SK-N-SH (cell line): Measurements from ENCODE around the gene RASSF1. TPM values are rescaled to one million over a fixed set of nuclear protein-coding genes. Genes with fewer than 3 reads are reported as not detected.

ENCODE experiments used
- CTCF ChIA-PET: fragments of 300-600, 350-600 bp; formaldehyde crosslinking; extraction: SDS; loops from one replicate; lab custom pipeline; 2021; lab: Yijun Ruan, JAX
- POLR2A ChIA-PET: fragments of 350-600 bp; sonication (Branson Sonifier 250); formaldehyde crosslinking; extraction: SDS; loops from one replicate; lab custom pipeline; 2020; ENCODE audit warnings: antibody characterized with exemption, inconsistent platforms; lab: Yijun Ruan, JAX
- DNase-seq: peaks from one replicate; pipeline ENCODE4 v3.0.0; 2012
- H2AFZ ChIP-seq: fragments of 200-600 bp; sonication (generic); 2 replicates; pipeline ENCODE4 v1.8.1; 2016; ENCODE audit warnings: antibody characterized with exemption, mild to moderate bottlenecking, low read depth
- H3F3A ChIP-seq: fragments of 200-600 bp; sonication (generic); replicated peaks from 2 replicates; pipeline ENCODE3; 2016; ENCODE audit warnings: antibody characterized with exemption, mild to moderate bottlenecking; ENCODE audit not compliant: insufficient read depth
- H3K27ac ChIP-seq, 2 experiments: fragments of 200-500 bp in 1 of 2; fragments of 200-600 bp in 1 of 2; sonication (Bioruptor generic) in 1 of 2; sonication (generic), shearing (Covaris generic) in 1 of 2; 2 replicates each; pipeline versions ENCODE4 v1.5.1 to v1.6.1; 2014 to 2016; ENCODE audit warnings: low read depth in 2 of 2, inconsistent platforms in 1 of 2, low read length in 1 of 2, mild to moderate bottlenecking in 1 of 2, mixed read lengths in 1 of 2
- H3K27me3 ChIP-seq: fragments of 200-600 bp; sonication (generic), shearing (Covaris generic); 2 replicates; pipeline ENCODE4 v1.6.1; 2016; ENCODE audit warnings: mixed run types; ENCODE audit not compliant: insufficient read depth
- H3K36me3 ChIP-seq, 2 experiments: fragments of 200-500 bp in 1 of 2; fragments of 200-600 bp in 1 of 2; sonication (Bioruptor generic) in 1 of 2; sonication (generic) in 1 of 2; replicated peaks in 1 of 2; 2 replicates each; pipeline versions ENCODE3 to v1.5.1; 2014 to 2016; ENCODE audit warnings: low read length in 1 of 2, mild to moderate bottlenecking in 1 of 2; ENCODE audit not compliant: insufficient read depth in 2 of 2, control insufficient read depth in 1 of 2
- H3K4me1 ChIP-seq, 2 experiments: fragments of 200-500 bp in 1 of 2; fragments of 200-600 bp in 1 of 2; sonication (Bioruptor generic) in 1 of 2; sonication (generic), shearing (Covaris generic) in 1 of 2; 2 replicates each; pipeline versions ENCODE4 v1.5.1 to v1.6.1; 2014 to 2016; ENCODE audit warnings: low read depth in 1 of 2, low read length in 1 of 2, mixed run types in 1 of 2; ENCODE audit not compliant: insufficient read depth in 2 of 2, control insufficient read depth in 1 of 2
- H3K4me2 ChIP-seq: fragments of 200-600 bp; sonication (generic), shearing (Covaris generic); 2 replicates; pipeline ENCODE4 v1.6.1; 2017; ENCODE audit warnings: mixed run types
- H3K4me3 ChIP-seq, 2 experiments: fragments of 200-500 bp in 1 of 2; fragments of 200-600 bp in 1 of 2; sonication (Bioruptor generic) in 1 of 2; sonication (generic), shearing (Covaris generic) in 1 of 2; 2 replicates each; pipeline versions ENCODE4 v1.5.1 to v1.8.1; 2014 to 2016; ENCODE audit warnings: low read depth in 2 of 2, inconsistent platforms in 1 of 2, low read length in 1 of 2, mild to moderate bottlenecking in 1 of 2, mixed read lengths in 1 of 2, moderate library complexity in 1 of 2
- H3K79me2 ChIP-seq: fragments of 200-600 bp; sonication (generic); 2 replicates; pipeline ENCODE4 v1.8.1; 2017; ENCODE audit warnings: mild to moderate bottlenecking; ENCODE audit not compliant: insufficient read depth
- H3K9ac ChIP-seq: fragments of 200-600 bp; sonication (generic); 2 replicates; pipeline ENCODE4 v1.6.1; 2017; ENCODE audit warnings: mixed run types
- H3K9me2 ChIP-seq: fragments of 200-600 bp; sonication (generic); 2 replicates; pipeline ENCODE4 v1.6.1; 2017; ENCODE audit warnings: mixed run types
- H3K9me3 ChIP-seq: fragments of 200-600 bp; sonication (generic); 2 replicates; pipeline ENCODE4 v1.6.1; 2017; ENCODE audit warnings: mixed run types, mild to moderate bottlenecking, moderate library complexity
- H4K20me1 ChIP-seq: fragments of 200-600 bp; sonication (generic); 2 replicates; pipeline ENCODE4 v1.6.1; 2017; ENCODE audit warnings: mild to moderate bottlenecking, mixed run types; ENCODE audit not compliant: insufficient read depth
- CHD2 ChIP-seq: fragments of 150-350 bp; IDR thresholded peaks from 2 replicates; pipeline ENCODE4 v1.6.1; 2018; ENCODE audit warnings: low read length; ENCODE audit not compliant: partially characterized antibody
- ELF1 ChIP-seq: IDR thresholded peaks from 2 replicates; pipeline ENCODE4 v1.4.0; 2012
- FOXM1 ChIP-seq: IDR thresholded peaks from 2 replicates; pipeline ENCODE4 v1.4.0; 2012; ENCODE audit warnings: low read depth, mild to moderate bottlenecking
- GABPA ChIP-seq: IDR thresholded peaks from 2 replicates; pipeline ENCODE4 v1.4.0; 2012; ENCODE audit warnings: low read depth, mild to moderate bottlenecking
- IRF3 ChIP-seq: fragments of 150-350 bp; IDR thresholded peaks from 2 replicates; pipeline ENCODE4 v1.6.1; 2016; ENCODE audit warnings: mild to moderate bottlenecking, low read depth, low read length
- MAX ChIP-seq: IDR thresholded peaks from 2 replicates; pipeline ENCODE4 v1.4.0; 2012; ENCODE audit warnings: low read depth
- NFIC ChIP-seq: IDR thresholded peaks from 2 replicates; pipeline ENCODE4 v1.4.0; 2012; ENCODE audit warnings: borderline replicate concordance
- PBX3 ChIP-seq: IDR thresholded peaks from 2 replicates; pipeline ENCODE4; 2012
- RFX5 ChIP-seq: IDR thresholded peaks from 2 replicates; pipeline ENCODE4 v1.6.1; 2012; ENCODE audit warnings: mild to moderate bottlenecking, improper control_type of control experiment, low read length
- SIN3A ChIP-seq: IDR thresholded peaks from 2 replicates; pipeline ENCODE4 v1.6.1; 2012; ENCODE audit warnings: low read depth, mild to moderate bottlenecking, low read length, moderate library complexity, borderline replicate concordance
- SMC3 ChIP-seq: IDR thresholded peaks from 2 replicates; pipeline ENCODE4 v1.6.1; 2012; ENCODE audit warnings: low read depth, low read length, improper control_type of control experiment
- TAF1 ChIP-seq: IDR thresholded peaks from 2 replicates; pipeline ENCODE4 v1.6.1; 2012; ENCODE audit warnings: low read depth, mild to moderate bottlenecking, low read length, moderate library complexity, borderline replicate concordance
- TEAD4 ChIP-seq: IDR thresholded peaks from 2 replicates; pipeline ENCODE4 v1.4.0; 2012; ENCODE audit warnings: mild to moderate bottlenecking, borderline replicate concordance; ENCODE audit not compliant: insufficient read depth
- USF1 ChIP-seq: IDR thresholded peaks from 2 replicates; pipeline ENCODE4 v1.4.0; 2012; ENCODE audit warnings: low read depth, borderline replicate concordance
- YY1 ChIP-seq: IDR thresholded peaks from 2 replicates; pipeline ENCODE4 v1.4.0; 2012; ENCODE audit warnings: low read depth, mild to moderate bottlenecking
- WGBS: methylation state at CpG from one replicate; pipeline ENCODE4 v1.1.6; 2017; ENCODE audit warnings: low lambda C conversion rate; 5-methylcytosine and 5-hydroxymethylcytosine counted together
- polyA plus RNA-seq, 3 experiments: library from polyadenylated mRNA; depleted of rRNA; stranded (reverse); fragments of >200 nt; gene quantifications; 2 replicates each; pipeline ENCODE4 v1.2.3, GENCODE V29; 2012

RASSF1 gene
- polyA plus RNA-seq, 1 of the 3 experiments (the other 2 are of a cell fraction) = 28.1 TPM

- 0 out of 2 replicates have a peak overlapping the region, but pooled peaks have one; percentile 11 for H3K4me2 ChIP-seq
- H2AFZ ChIP-seq = no peak overlapping the region
- no peak for DNase-seq
- H3F3A ChIP-seq = peaks cover 9% of the 10 kb centered on the region
- no peaks in the 10 kb centered on the region for H4K20me1 ChIP-seq
- peaks cover 0 to 29% of the 10 kb centered on the region in 2 experiments; a peak in 2 of 4 replicates for H3K4me1 ChIP-seq
- no peaks in the 10 kb centered on the region for H3K27me3 ChIP-seq
- 64% methylated on average over 3 of the region's 9 CpGs for WGBS
- peaks cover 39% of the 10 kb centered on the region for H3K79me2 ChIP-seq
- TF ChIP-seq SIN3A (no peak), RFX5 (no peak), ELF1 (no peak), SMC3 (no peak), YY1 (no peak), CHD2 (no peak), TEAD4 (no peak), IRF3 (no peak), TAF1 (no peak), FOXM1 (no peak), USF1 (no peak), PBX3 (no peak), GABPA (no peak), NFIC (no peak), MAX (no peak)
- H3K9me3 ChIP-seq = no peaks in the 10 kb centered on the region
- H3K9me2 ChIP-seq = no peaks in the 10 kb centered on the region
- H3K36me3 ChIP-seq = peaks cover 15 to 30% of the 10 kb centered on the region in 2 experiments
- H3K9ac ChIP-seq = no peak overlapping the region
- H3K27ac ChIP-seq = no peak overlapping the region
- POLR2A ChIA-PET = no interaction called here
- no peak overlapping the region for H3K4me3 ChIP-seq
- CTCF ChIA-PET = interaction anchor here (1.4 to 5.9 kb wide), 2 partner anchors 10 to 15 kb away, joined by 4 to 45 read pairs; partner anchors contain the start of genes HYAL1, HYAL3 and NAA80
Observed at GRCh38 chr3:50316657-50317242, 23.9 kb downstream of the RASSF1 start.
